Tibial nerve (tissue), 4 donors: ENCODE results near the gene STK38L. TPM values are rescaled to one million over a fixed set of nuclear protein-coding genes. Genes with fewer than 3 reads are reported as not detected.

Experiments used
- DNase-seq, 2 donors: peaks; one replicate each; pipeline ENCODE4 v3.0.0-alpha.2; 2019; ENCODE audit warnings: low spot score in 2 of 2
- H3K27ac ChIP-seq, 4 donors: fragments of 200-600 bp; sonication (generic) in 3 of 4; one replicate each; pipeline ENCODE4 v1.5.1; 2017 to 2019; ENCODE audit warnings: mild to moderate bottlenecking in 1 of 4
- H3K27me3 ChIP-seq, 2 donors: fragments of 200-600 bp; sonication (generic) in 1 of 2; one replicate each; pipeline versions ENCODE4 v1.5.1 to v1.6.0; 2017 to 2019
- H3K36me3 ChIP-seq, 3 donors: fragments of 200-600 bp; sonication (generic); one replicate each; pipeline ENCODE4 v1.5.1; 2018 to 2019
- H3K4me1 ChIP-seq, 4 donors: fragments of 200-600 bp; sonication (generic) in 3 of 4; one replicate each; pipeline ENCODE4 v1.5.1; 2017 to 2019
- H3K4me3 ChIP-seq, 4 donors: fragments of 200-600 bp; sonication (generic) in 3 of 4; one replicate each; pipeline ENCODE4 v1.5.1; 2017 to 2019; ENCODE audit warnings: mild to moderate bottlenecking in 1 of 4, moderate library complexity in 1 of 4
- H3K9me3 ChIP-seq, 4 donors: fragments of 200-600 bp; sonication (generic) in 3 of 4; one replicate each; pipeline ENCODE4 v1.5.1; 2017 to 2019
- EP300 ChIP-seq, 2 donors: sonication (generic); formaldehyde crosslinking; IDR thresholded peaks; one replicate each; pipeline ENCODE4 v1.6.1; 2017; ENCODE audit warnings: antibody characterized with exemption in 2 of 2, mild to moderate bottlenecking in 1 of 2
- POLR2A ChIP-seq, 2 donors: fragments of 450-650 bp; IDR thresholded peaks; one replicate each; pipeline ENCODE4 v1.6.1; 2017; ENCODE audit warnings: antibody characterized with exemption in 2 of 2, mild to moderate bottlenecking in 2 of 2, moderate library complexity in 2 of 2
- WGBS, 2 donors: methylation state at CpG; one replicate each; pipeline ENCODE4 v1.1.5; 2018; 5-methylcytosine and 5-hydroxymethylcytosine counted together
- total RNA-seq, 4 donors: library from RNA; depleted of rRNA; stranded (reverse); fragments of >200 nt; gene quantifications; one replicate each; pipeline ENCODE4 v1.1.0, GENCODE V29; 2016
- TF ChIP-seq, protein P1 (sequence below), 5 experiments: fragments of 200-600 bp in 3 of 5; fragments of 450-650 bp in 2 of 5; sonication (generic) in 3 of 5; IDR thresholded peaks; one replicate each; pipeline ENCODE4 v1.5.1; 2016 to 2019; ENCODE audit warnings: antibody characterized with exemption in 5 of 5, mild to moderate bottlenecking in 3 of 5, moderate library complexity in 2 of 5

The STK38L gene
- total RNA-seq, 4 donors from 2014 or later: 30.6 to 51.6 (median 40.8) TPM

DNA sequence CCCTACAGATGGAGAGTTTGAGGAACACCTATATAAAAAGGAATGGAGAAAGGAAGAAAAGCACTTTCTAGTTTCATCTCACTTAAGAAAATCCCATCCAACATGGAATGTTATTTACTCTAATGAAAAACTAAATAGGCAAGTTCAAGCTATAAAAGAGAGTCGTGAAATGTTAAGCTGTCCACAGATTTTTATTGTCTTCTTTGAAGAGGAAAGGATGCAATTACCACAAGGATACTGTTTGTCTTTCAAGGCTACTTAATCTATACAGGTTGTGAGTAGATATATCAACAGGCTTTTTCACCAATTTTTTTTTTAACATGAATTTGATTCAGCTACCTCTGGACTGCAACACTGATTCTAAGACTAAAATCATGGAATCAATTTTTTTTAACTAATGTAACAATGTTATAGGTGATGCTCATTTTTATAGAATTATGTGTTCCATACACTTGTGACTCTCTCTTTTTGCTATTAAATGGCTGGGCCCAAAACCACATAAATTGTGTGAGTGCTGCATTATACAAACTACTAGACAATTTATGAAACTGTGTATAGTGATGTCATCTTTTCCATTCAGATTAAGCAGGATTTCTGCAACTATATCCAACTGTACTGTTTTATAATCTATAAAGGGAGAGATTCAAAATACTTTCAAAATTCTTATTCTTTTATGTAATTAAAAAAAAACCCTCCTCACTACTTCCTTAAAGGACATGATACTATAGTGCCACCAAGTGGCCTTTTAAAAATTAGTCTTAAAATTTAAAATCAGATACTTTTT lies 61.8 kb downstream of the STK38L start:
- peaks cover 0 to 32% (median 6%) of the 10 kb centered on the region in 3 donors for H3K36me3 ChIP-seq
- no peaks in the 10 kb centered on the region for H3K4me1 ChIP-seq
- no peaks in the 10 kb centered on the region for H3K27me3 ChIP-seq
- no peak for DNase-seq
- peak overlapping the region in 1 of 4 donors; percentile 28 for H3K27ac ChIP-seq
- no peak overlapping the region for H3K4me3 ChIP-seq
- TF ChIP-seq, protein P1, sequence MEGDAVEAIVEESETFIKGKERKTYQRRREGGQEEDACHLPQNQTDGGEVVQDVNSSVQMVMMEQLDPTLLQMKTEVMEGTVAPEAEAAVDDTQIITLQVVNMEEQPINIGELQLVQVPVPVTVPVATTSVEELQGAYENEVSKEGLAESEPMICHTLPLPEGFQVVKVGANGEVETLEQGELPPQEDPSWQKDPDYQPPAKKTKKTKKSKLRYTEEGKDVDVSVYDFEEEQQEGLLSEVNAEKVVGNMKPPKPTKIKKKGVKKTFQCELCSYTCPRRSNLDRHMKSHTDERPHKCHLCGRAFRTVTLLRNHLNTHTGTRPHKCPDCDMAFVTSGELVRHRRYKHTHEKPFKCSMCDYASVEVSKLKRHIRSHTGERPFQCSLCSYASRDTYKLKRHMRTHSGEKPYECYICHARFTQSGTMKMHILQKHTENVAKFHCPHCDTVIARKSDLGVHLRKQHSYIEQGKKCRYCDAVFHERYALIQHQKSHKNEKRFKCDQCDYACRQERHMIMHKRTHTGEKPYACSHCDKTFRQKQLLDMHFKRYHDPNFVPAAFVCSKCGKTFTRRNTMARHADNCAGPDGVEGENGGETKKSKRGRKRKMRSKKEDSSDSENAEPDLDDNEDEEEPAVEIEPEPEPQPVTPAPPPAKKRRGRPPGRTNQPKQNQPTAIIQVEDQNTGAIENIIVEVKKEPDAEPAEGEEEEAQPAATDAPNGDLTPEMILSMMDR (IDR thresholded peaks at IDR 0.05): peak; percentile 20 to 57 (median 35)
- no peak for TF ChIP-seq POLR2A (IDR thresholded peaks at IDR 0.05)
- no peaks in the 10 kb centered on the region for H3K9me3 ChIP-seq
- 75 to 79% methylated on average over 1 of the region's 1 CpG for WGBS, 2 donors

DNA sequence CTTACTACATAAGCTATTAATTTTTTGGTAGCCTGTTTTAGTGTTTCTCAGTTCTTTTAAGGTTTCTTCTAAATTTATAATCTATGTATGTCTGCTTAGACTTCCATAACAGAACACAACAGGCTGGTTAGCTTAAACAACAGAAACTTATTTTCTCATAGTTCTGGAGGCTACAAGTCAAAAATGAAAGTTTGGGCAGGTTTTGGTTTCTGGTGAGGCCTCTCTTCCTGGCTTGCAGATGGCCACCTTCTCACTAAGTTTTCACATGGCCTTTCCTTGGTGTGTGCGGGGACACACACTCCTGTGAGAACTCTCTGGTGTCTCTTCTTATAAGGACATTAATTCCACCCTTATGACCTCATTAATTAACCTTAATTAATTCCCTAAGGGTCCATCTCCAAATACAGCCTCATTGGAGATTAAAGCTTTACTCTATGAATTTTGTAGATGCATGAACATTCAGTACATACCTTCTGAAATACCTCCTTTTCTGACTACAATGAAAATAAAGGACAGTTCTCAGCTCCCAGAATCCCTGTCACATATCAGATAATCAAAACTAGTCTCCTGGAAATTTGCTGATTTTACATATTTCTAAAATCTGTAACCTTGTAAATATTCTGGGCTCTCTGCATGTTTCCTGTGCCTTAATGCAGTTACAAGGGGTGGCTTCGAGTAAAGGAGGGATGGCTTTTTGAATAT lies 65.4 kb downstream of the STK38L start:
- no peak overlapping the region for H3K27ac ChIP-seq
- 92 to 98% methylated on average over 2 of the region's 2 CpGs for WGBS, 2 donors
- no peak overlapping the region for H3K4me3 ChIP-seq
- H3K4me1 ChIP-seq: no peaks in the 10 kb centered on the region
- TF ChIP-seq POLR2A (IDR thresholded peaks at IDR 0.05) (no peak), EP300 (IDR thresholded peaks at IDR 0.05) (no peak)
- TF ChIP-seq, protein P1 (IDR thresholded peaks at IDR 0.05): no peak
- no peaks in the 10 kb centered on the region for H3K9me3 ChIP-seq
- no peak for DNase-seq
- H3K27me3 ChIP-seq: no peaks in the 10 kb centered on the region
- H3K36me3 ChIP-seq: peaks cover 0 to 47% (median 10%) of the 10 kb centered on the region in 3 donors

DNA sequence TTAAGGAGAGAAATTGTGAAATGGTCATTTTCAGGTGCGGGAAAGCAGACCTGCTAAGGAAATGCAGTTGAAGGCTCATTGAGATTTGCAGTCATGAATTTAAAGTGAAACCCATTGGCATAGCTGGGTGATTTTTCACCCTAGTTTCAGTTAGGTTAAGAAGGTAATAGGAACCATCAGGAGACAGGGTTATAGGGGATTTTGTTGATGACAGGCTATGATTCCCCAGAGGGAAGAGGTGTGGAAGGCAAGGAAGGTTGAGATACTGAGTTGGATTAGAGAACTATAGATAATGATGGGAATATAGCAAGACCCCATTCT lies 65.9 kb downstream of the STK38L start:
- 100% methylated on average over 1 of the region's 1 CpG for WGBS, 2 donors
- H3K27ac ChIP-seq: no peak overlapping the region
- H3K36me3 ChIP-seq: peaks cover 0 to 51% (median 10%) of the 10 kb centered on the region in 3 donors
- H3K4me3 ChIP-seq: no peak overlapping the region
- DNase-seq: no peak
- no peaks in the 10 kb centered on the region for H3K9me3 ChIP-seq
- TF ChIP-seq POLR2A (IDR thresholded peaks at IDR 0.05): no peak
- TF ChIP-seq, protein P1 (IDR thresholded peaks at IDR 0.05): no peak
- TF ChIP-seq EP300 (IDR thresholded peaks at IDR 0.05): no peak
- H3K4me1 ChIP-seq: no peaks in the 10 kb centered on the region
- no peaks in the 10 kb centered on the region for H3K27me3 ChIP-seq

DNA sequence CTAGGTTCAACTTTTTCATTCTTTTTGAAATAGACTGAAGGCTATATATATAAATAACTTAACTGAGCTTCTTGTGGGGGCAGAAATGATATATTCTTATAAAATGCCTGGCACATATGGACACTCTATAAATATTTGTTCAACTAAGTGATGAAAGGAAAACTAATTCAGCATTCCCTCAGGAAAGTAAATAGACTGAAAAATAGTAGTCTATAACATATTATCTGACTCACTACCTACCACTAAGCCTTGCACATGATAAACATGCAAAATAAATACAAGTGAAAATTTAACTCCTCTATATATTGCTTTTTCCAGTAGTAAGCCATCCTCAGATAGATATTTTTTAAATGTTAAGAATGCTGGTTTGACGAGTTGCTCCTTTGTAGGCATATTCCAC lies 72.9 kb downstream of the STK38L start:
- Histone ChIP-seq H3K27ac (no peak overlapping the region), H3K4me1 (no peaks in the 10 kb centered on the region), H3K36me3 (peaks cover 0 to 86% (median 4%) of the 10 kb centered on the region in 3 donors), H3K9me3 (no peaks in the 10 kb centered on the region), H3K27me3 (no peaks in the 10 kb centered on the region), H3K4me3 (no peak overlapping the region)
- no peak for DNase-seq
- TF ChIP-seq POLR2A (IDR thresholded peaks at IDR 0.05) (no peak), EP300 (IDR thresholded peaks at IDR 0.05) (no peak)
- TF ChIP-seq, protein P1 (IDR thresholded peaks at IDR 0.05): no peak
- 82 to 90% methylated on average over 1 of the region's 1 CpG for WGBS, 2 donors

DNA sequence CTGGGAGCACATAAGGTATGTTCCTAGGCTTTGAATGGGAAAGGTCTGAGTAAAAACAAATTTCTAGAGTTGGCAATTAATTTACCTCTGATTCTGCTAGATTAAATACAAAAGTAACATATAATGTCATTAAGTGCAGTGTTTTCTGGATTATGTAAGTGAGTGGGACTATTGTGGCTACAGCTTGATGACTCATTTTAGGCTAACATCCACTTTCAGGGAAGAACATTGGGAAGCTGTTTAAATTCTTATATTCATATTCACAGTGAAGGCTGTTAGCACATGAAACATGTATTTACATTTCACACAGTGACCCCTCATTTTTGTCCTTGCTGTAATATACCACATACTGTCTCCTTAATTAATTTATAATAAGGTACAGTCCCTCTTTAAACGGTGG lies 75.3 kb downstream of the STK38L start:
- no peak overlapping the region for H3K27ac ChIP-seq
- peaks cover 0 to 71% (median 12%) of the 10 kb centered on the region in 3 donors for H3K36me3 ChIP-seq
- 10 to 31% methylated on average over 1 of the region's 1 CpG for WGBS, 2 donors
- no peak for TF ChIP-seq EP300 (IDR thresholded peaks at IDR 0.05)
- TF ChIP-seq POLR2A (IDR thresholded peaks at IDR 0.05): no peak
- TF ChIP-seq, protein P1 (IDR thresholded peaks at IDR 0.05): no peak
- H3K27me3 ChIP-seq: no peaks in the 10 kb centered on the region
- H3K4me1 ChIP-seq: peaks cover 0 to 4% (median 0%) of the 10 kb centered on the region in 4 donors
- no peak overlapping the region for H3K4me3 ChIP-seq
- H3K9me3 ChIP-seq: no peaks in the 10 kb centered on the region
- DNase-seq: no peak
